Fibroblast of villous mesenchyme (primary cell): ENCODE results near the gene NISCH. TPM values are rescaled to one million over a fixed set of nuclear protein-coding genes. Genes with fewer than 3 reads are reported as not detected.

Source experiments
- DNase-seq: peaks from one replicate; pipeline ENCODE4 v3.0.0-alpha.2; 2010; ENCODE audit warnings: low read depth
- H3K4me3 ChIP-seq: 2 replicates; pipeline ENCODE4 v1.5.1; 2011; ENCODE audit warnings: low read depth, mild to moderate bottlenecking, low read length
- CTCF ChIP-seq: IDR thresholded peaks from 2 replicates; pipeline ENCODE4 v1.5.1; 2012; ENCODE audit warnings: low read depth, mild to moderate bottlenecking, low read length; ENCODE audit not compliant: insufficient read depth
- total RNA-seq: library from RNA; depleted of rRNA; stranded (reverse); fragments of >200 nt; gene quantifications from 2 replicates; pipeline ENCODE4 v1.2.3, GENCODE V29; 2012

Gene NISCH
- total RNA-seq, 1 donor: 82.5 TPM

DNA sequence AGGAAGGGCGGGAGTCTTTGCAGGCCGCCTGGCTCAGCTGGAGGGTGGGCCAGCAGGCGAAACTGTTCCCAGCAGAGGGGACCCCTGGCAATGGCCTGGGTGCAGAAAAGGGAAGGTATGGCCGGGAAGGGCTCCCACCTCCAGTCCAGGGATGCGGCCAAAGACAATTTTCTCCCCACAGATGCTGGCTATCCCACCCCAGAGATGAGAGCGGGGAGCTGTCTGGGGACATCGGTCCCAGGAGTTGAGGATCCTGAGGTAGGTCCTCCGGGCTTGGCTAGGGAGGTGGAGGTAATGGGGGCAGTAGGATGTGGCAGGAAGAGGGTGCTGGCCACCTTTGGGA, 12.2 kb upstream of the NISCH start:
- H3K4me3 ChIP-seq: no peak overlapping the region
- no peak for DNase-seq
- no peak for TF ChIP-seq CTCF

DNA sequence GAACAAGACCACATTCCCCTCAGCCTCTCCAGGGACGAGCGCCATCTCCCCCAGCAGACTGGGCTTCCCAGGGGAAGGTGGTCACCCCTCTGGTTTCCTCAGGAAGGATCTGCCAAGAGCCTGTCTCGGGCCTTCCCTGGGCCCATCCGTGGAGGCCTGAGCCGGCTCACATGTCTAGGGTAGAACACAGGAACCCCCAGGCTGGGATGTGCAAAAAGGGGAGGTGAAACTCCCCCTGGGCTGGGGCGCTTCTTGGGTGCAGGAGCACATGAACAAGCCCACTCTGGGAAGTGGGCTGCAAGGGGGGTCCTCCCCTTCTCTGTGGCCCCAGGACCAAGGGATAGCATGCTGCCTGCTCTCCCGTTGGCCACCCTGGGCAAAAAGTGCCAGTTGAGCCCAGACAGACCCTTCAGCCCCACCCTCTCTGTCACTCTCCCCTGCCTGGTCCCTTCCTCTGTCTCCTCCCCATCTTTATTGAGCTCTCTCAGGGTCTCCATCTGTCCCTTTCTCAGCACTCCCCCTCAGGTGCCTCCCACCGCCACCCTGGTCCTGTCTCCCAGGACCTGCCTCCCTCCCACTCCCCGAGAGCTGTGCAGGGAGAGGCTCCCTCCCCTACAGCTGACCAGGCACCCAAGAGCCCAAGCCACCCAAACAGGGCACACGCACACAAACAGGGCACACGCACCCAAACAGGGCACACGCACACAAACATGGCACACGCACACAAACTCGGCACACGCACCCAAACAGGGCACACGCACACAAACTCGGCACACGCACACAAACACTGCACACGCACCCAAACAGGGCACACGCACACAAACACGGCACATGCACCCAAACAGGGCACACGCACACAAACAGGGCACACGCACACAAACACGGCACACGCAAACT, 11.4 kb upstream of the NISCH start:
- H3K4me3 ChIP-seq: no peak overlapping the region
- no peak for TF ChIP-seq CTCF
- no peak for DNase-seq

- no peak within 1 kb of the TSS for H3K4me3 ChIP-seq
- peak; percentile 50 for TF ChIP-seq CTCF
- peak; percentile 55 for DNase-seq
Measured at GRCh38 chr3:52444860-52445793, 10.3 kb upstream of the NISCH start, which contains the start of gene SEMA3G. SEMA3G (minus strand) TSS chr3:52445103; CDS start chr3:52445027, 76 bp downstream.

- no peak for TF ChIP-seq CTCF
- no peak for DNase-seq
- no peak overlapping the region for H3K4me3 ChIP-seq
Measured at GRCh38 chr3:52446042-52446441, 9.4 kb upstream of the NISCH start.

- no peak overlapping the region for H3K4me3 ChIP-seq
- TF ChIP-seq CTCF: peak; percentile 100
- DNase-seq: peak; percentile 61
Measured at GRCh38 chr3:52446631-52447511, 8.5 kb upstream of the NISCH start.

DNA sequence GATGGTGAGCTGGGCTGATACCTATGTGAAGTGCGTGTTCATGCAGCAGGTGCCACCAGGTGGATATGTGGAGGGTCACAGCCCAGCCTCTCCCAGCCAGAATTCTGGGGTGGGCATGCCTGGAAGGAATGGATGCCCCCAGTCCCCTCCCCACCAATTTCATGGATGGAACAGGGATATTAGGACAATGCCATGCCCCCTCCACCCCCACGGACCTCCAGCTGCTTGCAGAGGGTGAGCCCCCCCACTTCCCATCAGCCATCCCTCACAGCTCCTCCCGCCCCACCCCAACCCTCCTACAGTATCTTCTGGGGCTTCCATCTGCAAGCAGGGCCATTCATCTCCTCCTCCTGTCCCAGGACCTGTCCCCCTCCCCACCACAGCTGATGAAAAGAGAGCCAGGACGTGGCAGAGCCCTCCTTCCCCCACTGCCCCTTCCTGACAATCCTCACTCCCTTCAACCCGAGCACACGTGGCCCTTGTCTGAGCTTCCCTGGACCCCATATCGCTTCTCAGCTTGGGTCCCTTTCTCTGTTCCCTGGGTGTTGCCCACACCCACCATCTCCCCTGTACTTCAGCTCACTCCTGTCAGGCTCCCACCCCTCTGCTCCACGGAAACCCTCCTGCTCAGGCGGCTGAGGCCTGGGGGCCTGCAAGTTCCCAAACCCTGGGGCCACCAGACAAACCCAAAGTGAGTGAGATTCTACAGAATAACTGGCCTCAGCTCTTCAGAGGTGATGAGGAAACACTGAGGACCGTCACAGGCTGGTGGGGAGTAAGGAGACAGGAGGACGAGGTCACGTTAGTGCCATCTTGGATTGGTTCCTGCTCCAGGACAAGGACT, 7.7 kb upstream of the NISCH start:
- TF ChIP-seq CTCF: no peak
- DNase-seq: no peak
- H3K4me3 ChIP-seq: no peak overlapping the region
